ENCODE measurements around the gene H1-8. TPM values are rescaled to one million over a fixed set of nuclear protein-coding genes. Genes with fewer than 3 reads are reported as not detected.
"Not testable (repeated sequence)": the region's sequence is repeated elsewhere in the genome, so short reads cannot be mapped to it uniquely, and the experiment has no call there.

The H1-8 gene, protein sequence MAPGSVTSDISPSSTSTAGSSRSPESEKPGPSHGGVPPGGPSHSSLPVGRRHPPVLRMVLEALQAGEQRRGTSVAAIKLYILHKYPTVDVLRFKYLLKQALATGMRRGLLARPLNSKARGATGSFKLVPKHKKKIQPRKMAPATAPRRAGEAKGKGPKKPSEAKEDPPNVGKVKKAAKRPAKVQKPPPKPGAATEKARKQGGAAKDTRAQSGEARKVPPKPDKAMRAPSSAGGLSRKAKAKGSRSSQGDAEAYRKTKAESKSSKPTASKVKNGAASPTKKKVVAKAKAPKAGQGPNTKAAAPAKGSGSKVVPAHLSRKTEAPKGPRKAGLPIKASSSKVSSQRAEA
- total RNA-seq, result 0.21 TPM

DNA sequence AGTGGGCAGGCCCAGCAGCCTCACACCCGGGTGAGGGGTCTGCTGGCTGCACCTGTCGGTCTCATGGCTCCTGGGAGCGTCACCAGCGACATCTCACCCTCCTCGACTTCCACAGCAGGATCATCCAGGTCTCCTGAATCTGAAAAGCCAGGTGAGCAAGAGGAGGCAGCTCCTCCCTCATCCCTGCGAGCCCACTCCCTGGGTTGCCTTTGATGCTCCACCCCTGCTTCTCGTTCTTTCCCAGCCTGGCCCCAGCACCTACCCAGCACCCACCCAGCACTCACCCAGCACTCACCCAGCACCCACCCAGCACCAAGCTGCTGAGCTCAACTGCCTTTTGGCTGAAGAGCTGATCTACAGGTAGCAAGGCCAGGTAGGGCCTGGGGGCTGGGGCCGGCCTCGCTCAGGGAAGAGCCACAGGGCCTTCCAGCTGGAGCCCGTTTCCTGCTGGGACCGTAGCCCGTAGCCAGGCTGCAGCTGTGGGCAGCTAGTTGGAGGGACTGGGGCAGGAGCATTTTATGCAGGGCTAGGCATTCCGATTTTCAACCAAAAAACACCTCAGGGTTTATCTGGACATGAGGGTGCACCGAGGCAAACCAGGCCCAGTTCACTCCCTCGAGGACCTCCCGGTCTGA, at the start of gene H1-8:
TSS of gene H1-8 (plus strand) at position 20 of the 635 bp plus-strand sequence. CDS start at position 64, 44 bp downstream.
- Histone ChIP-seq H3K4me3 (ENCODE audit: low read length) (no peak within 1 kb of the TSS), H3K27me3 (ENCODE audit: insufficient read depth, low read length) (no peaks in the 10 kb centered on the region), H3K9me3 (ENCODE audit: low read depth, low read length) (no peaks in the 10 kb centered on the region), H3K4me1 (ENCODE audit: insufficient read depth, low read length) (no peaks in the 10 kb centered on the region)

DNA sequence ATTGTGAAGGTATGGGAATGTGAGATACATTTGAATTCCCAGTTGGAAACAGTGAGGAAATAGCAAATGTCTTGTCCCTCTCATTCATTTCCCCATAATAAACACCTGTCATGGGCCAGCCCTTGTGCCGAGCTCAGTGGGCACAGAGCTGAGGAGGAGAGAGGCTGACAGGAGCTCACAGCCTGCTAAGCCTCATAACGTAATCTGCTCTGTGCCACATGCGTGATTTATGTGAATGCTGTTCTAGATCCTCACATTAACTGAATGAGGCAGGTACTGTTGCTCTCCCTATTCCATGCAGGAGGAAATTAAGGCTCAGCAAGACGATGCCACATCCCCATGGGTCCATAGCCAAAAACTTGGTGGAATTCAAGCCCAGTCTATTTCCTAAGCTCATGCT, 49.8 kb upstream of the H1-8 start:
- H3K27me3 ChIP-seq (ENCODE audit: insufficient read depth, low read length), result no peaks in the 10 kb centered on the region
- H3K4me3 ChIP-seq (ENCODE audit: low read length), result no peak overlapping the region
- H3K4me1 ChIP-seq (ENCODE audit: insufficient read depth, low read length), result peaks cover 27% of the 10 kb centered on the region
- no peaks in the 10 kb centered on the region for H3K9me3 ChIP-seq (ENCODE audit: low read depth, low read length)

DNA sequence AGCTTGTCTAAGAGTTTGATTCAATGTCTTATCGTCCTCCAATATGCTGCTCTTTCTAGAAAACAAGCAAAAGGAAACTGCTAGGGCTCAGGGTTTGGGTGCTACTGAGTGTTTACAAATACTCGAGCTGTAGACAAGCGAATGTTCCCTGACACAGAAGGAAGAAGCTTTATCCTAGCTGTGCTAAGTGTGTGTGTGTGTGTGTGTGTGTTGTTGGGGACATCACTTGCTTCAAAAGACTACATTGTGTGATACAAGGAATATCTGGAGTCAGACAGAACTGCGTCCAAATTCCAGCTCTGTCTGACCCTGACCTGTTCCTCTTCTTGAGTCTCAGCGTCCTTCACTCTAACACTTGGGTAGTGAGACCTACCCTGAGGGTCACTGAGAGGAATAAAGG, 48.5 kb upstream of the H1-8 start:
- not testable (repeated sequence) for H3K27me3 ChIP-seq (ENCODE audit: insufficient read depth, low read length); H3K9me3 ChIP-seq (ENCODE audit: low read depth, low read length); H3K4me3 ChIP-seq (ENCODE audit: low read length)
- peaks cover 19% of the 10 kb centered on the region for H3K4me1 ChIP-seq (ENCODE audit: insufficient read depth, low read length)

DNA sequence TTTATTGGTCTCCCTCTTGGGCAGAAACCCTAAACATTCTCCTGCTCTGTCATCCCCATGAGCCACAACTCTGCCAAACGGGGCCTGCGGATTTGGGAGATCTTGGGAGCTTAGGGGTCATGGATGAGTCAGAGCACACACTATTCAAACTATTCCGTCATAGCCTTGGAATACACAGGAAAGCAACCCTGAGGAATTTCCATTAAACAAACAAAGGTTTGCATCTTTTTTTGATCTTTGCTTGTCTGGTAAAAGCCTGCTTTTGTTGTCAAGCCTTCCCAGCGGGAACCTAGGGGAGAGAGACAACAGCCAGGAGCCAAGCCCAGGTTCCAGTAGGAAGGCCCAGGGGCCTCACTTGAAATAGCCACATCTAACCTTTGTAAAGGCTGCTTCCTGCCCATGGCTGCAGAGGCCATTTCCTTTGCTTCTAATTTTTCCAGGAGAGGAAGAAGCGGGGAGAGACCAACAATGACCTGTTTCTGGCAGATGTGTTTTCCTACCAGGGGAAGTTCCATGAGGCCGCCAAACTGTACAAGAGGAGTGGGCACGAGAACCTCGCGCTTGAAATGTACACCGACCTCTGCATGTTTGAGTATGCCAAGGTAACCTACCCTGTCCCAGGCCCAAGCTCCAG, 47.9 kb upstream of the H1-8 start:
- peaks cover 13% of the 10 kb centered on the region for H3K4me1 ChIP-seq (ENCODE audit: insufficient read depth, low read length)
- not testable (repeated sequence) for H3K27me3 ChIP-seq (ENCODE audit: insufficient read depth, low read length); H3K9me3 ChIP-seq (ENCODE audit: low read depth, low read length); H3K4me3 ChIP-seq (ENCODE audit: low read length)

DNA sequence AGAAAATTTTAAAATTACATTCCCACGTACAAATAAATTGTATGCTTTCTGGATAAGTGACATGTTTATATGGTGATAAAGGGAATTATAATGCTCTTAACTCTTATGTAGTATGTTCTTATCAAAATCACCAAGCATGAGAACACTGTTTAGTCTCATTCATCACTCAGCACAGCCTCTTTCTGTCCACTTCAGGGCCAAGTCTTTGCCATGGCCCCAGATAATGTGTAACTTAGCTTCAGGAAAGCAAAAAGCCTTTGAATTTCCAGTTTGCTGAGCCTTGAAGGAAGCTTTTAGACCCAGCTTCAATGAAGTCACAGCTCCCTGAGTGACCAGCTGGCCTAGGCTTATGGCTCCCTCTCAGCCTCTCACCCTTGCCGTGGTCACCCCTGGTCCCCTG, 45.1 kb upstream of the H1-8 start:
- H3K4me3 ChIP-seq (ENCODE audit: low read length); H3K9me3 ChIP-seq (ENCODE audit: low read depth, low read length); H3K27me3 ChIP-seq (ENCODE audit: insufficient read depth, low read length); H3K4me1 ChIP-seq (ENCODE audit: insufficient read depth, low read length): not testable (repeated sequence)

DNA sequence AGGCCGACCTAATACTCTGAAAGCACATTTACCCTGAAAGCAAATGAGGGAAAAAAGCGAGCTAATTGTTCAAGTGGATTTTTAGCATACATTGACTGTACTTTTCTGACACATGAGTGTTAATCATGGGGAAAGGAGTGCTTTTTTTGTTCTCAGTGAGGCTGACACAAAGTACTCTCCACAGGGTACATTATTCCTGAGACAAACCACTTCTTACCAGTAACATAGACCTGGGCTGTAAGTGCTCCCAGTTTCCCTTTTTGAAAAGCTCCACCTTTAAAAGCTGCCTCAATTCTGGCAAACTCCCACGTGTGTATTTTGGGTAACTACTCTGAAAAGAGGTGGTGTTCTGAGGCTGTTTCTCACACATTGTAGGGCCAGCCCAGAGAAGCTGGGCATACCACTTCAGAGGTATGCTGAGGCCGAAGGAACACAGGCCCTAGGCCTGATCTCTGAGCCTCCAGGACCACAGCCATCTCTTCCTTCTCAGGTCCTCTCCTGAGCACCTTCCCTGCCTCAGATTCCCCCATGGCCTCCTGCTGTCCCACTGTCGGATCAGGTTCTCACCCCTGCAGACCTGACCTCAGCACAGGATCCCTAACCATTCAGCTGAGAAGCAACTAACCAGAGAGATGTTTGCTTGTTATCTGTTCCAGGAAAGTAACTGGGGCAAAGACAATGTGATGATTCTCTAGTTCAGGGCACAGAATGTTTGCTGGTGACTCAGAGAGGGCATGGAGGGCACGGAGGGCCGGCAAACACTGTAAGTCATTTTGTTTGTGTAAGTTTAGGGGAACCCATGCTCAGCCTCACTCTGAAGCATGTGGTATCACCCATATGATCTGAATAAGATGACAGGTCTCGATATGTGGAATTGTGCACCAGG, 44.1 kb upstream of the H1-8 start:
- H3K27me3 ChIP-seq (ENCODE audit: insufficient read depth, low read length); H3K9me3 ChIP-seq (ENCODE audit: low read depth, low read length); H3K4me3 ChIP-seq (ENCODE audit: low read length); H3K4me1 ChIP-seq (ENCODE audit: insufficient read depth, low read length): not testable (repeated sequence)

DNA sequence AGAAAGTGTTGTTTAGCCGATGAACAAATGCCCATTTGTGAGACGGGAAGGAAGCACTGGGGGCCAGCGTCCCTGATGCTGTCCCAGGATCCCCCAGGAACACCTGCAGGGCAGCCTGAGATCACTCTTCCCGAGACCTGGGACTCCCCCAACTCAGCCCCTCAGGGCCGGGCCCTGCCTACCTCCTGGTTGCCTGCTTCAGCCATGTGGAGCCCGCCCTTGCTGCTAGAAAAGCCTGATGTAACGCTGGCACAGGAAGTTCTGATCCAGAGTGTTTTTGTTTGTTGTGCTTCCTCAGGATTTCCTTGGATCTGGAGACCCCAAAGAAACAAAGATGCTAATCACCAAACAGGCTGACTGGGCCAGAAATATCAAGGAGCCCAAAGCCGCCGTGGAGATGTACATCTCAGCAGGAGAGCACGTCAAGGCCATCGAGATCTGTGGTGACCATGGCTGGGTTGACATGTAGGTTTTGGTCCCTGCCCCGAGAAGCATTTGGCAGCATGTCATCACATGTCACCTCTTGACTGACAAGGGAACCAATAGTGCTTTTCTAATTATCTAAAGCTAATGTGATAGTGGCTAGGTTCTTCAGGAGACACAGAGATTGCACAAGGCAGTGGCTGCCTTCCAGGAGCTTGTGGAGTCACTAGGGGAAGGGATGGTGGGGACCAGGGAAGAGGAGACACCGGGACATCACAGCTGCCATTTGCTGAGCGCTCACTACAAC, 43.2 kb upstream of the H1-8 start:
- H3K27me3 ChIP-seq (ENCODE audit: insufficient read depth, low read length); H3K9me3 ChIP-seq (ENCODE audit: low read depth, low read length); H3K4me3 ChIP-seq (ENCODE audit: low read length); H3K4me1 ChIP-seq (ENCODE audit: insufficient read depth, low read length): not testable (repeated sequence)

DNA sequence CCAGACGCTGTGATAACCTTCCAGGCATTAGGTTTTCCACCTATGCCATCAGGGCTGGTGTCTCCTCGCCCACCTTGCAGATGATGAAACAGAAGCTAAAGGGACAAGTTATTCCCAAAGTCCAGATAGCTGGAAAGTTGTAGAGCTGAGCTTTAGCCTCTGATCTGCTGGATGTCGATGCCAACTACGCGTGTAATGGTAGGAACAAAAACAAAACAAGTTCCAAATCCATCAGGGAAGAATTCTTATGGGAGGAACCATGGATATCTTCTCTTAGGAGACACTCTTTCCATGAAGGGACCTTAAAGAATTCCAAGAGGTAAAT, 42.7 kb upstream of the H1-8 start:
- Histone ChIP-seq H3K4me3 (ENCODE audit: low read length) (no peak overlapping the region), H3K9me3 (ENCODE audit: low read depth, low read length) (no peaks in the 10 kb centered on the region), H3K27me3 (ENCODE audit: insufficient read depth, low read length) (no peaks in the 10 kb centered on the region), H3K4me1 (ENCODE audit: insufficient read depth, low read length) (no peaks in the 10 kb centered on the region)

DNA sequence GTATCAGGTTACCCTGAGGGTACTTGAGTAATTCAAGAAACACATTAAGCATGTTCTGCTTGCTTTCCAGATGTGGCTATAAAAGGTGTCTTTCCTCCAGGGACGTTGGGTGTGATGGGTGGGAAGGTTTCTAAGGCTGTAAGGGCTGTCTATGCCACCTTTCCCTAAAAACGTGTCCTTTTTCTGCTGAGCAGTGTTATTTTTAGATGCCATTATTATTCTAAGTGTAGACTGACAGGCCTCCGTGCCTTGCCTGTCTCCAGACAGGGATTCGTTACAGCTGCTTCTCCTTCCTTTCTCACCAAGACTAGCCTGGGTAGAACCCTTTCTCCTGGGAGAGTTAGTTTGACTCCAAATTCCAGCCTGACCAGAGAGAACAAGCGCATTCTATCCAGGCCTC, 41.3 kb upstream of the H1-8 start:
- no peaks in the 10 kb centered on the region for H3K9me3 ChIP-seq (ENCODE audit: low read depth, low read length)
- H3K4me1 ChIP-seq (ENCODE audit: insufficient read depth, low read length), result no peaks in the 10 kb centered on the region
- H3K4me3 ChIP-seq (ENCODE audit: low read length), result no peak overlapping the region
- no peaks in the 10 kb centered on the region for H3K27me3 ChIP-seq (ENCODE audit: insufficient read depth, low read length)

DNA sequence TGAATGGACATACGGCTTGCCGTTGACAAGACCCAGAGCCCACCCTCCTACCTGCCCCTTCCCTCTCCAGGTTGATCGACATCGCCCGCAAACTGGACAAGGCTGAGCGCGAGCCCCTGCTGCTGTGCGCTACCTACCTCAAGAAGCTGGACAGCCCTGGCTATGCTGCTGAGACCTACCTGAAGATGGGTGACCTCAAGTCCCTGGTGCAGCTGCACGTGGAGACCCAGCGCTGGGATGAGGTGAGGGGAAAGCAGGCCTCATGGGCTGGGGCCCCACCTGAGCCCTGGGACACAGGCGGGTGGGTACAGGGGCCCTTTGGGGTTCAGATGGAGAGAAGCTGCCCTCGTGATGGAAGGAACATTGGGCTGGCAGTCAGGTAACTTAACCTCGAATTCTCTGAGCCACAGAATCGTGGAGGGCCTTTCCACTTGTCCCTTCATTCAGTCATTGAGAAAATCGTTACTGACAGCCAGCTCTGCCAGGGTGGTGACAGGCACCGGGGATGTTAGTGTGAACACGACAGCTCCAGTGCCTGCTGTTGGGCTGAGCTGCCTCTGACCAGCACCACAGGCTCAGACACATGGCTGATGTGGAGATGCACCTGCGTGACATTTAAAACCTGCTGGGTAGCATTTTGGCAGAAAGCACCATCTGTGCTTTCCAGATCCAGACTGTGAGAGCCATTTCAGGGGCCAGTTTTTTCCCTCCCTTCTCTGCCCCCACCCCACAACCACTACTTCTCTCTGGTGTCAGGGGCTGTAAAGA, 40.1 kb upstream of the H1-8 start:
- no peaks in the 10 kb centered on the region for H3K4me1 ChIP-seq (ENCODE audit: insufficient read depth, low read length)
- H3K4me3 ChIP-seq (ENCODE audit: low read length), result no peak overlapping the region
- H3K9me3 ChIP-seq (ENCODE audit: low read depth, low read length), result no peaks in the 10 kb centered on the region
- H3K27me3 ChIP-seq (ENCODE audit: insufficient read depth, low read length), result no peaks in the 10 kb centered on the region

DNA sequence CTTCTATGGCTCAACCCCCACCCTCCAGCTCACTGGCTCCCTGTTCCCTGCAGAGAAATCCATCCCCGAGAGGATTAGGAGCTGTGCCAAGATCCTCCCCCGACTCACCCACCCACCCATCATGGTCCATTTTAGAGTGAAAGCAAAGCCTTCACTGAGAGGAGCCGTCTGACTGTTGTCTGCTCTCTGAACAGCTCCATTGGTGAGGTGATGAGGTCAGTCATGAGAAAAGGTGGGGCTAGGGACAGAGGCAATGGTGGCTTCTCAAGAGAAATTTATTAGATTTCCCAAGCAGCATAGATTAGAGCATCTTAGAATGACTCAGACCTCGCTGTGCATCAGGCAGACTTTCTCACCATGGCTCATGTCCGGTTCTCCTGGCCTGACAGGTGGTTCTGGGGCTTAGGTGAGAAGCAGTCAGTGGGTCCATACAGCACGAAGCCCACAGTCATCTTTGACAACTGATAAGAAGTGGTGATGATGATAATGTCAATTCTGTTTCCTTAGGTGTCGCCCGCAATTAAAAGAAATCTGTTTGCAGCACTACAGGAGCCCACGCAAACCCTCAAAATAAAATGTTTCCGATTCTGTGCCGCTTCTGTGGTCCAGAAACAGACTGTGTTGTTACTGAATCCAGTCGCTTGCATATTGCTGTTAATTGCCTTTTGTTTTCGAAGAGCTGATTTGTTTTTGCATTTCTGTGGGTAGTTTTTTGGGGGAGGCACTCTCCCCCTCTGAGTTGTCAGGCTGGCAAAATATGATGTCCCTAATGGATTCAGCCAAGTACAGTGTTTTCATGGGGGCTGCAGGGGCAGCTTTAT, 39.3 kb upstream of the H1-8 start:
- Histone ChIP-seq H3K4me3 (ENCODE audit: low read length) (no peak overlapping the region), H3K4me1 (ENCODE audit: insufficient read depth, low read length) (no peaks in the 10 kb centered on the region), H3K9me3 (ENCODE audit: low read depth, low read length) (no peaks in the 10 kb centered on the region), H3K27me3 (ENCODE audit: insufficient read depth, low read length) (no peaks in the 10 kb centered on the region)

DNA sequence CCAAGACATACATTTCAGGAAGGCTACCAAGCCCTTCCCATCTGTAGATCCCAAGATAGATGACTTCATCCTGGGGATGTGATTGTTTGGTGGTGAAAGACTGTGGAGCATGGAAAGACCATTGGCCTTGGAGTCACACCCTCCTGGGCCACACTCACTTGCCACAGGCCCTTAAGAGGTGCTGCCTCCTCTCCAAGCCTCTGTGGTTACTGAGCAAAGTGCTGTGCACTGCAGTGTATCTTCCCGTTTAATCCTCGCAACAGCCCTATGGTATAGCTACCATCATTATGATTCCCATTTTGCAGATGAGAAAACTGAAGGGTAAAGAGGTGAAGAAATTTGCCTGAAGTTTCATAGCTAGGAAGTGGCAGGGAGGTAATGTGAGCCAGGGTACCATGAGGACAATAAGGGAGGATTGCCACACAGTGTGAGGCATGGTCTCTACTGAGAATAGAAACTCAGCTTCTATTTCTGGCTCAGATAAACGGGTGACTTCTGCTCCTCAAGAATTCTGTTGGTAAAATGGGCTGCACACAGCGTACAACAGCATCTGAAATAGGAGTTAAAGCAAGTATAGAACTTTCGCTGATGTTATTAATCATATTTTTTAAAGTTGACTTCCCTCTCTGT, 38.4 kb upstream of the H1-8 start:
- Histone ChIP-seq H3K4me3 (ENCODE audit: low read length) (no peak overlapping the region), H3K27me3 (ENCODE audit: insufficient read depth, low read length) (no peaks in the 10 kb centered on the region), H3K4me1 (ENCODE audit: insufficient read depth, low read length) (no peaks in the 10 kb centered on the region), H3K9me3 (ENCODE audit: low read depth, low read length) (no peaks in the 10 kb centered on the region)

DNA sequence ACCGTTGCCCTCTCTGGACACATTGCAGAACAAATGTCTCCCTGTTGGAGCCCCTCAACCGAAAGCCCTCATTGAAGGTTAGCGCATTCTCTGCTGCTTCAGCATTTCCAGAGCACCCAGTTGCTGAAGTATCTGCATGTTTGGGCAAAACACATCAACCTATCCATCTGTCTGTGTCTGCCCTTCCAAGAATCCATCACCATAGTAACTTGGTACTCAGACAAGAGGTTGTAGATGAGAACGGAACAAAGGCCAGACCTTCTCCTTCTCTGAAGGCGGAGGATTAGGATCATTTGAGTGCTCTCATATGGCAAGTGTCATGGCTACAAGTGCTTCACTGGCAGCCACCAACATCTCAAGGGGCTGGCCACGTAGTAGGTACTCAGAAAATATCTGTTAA, 37.6 kb upstream of the H1-8 start:
- H3K27me3 ChIP-seq (ENCODE audit: insufficient read depth, low read length), result no peaks in the 10 kb centered on the region
- no peaks in the 10 kb centered on the region for H3K4me1 ChIP-seq (ENCODE audit: insufficient read depth, low read length)
- no peaks in the 10 kb centered on the region for H3K9me3 ChIP-seq (ENCODE audit: low read depth, low read length)
- H3K4me3 ChIP-seq (ENCODE audit: low read length), result no peak overlapping the region
